HFFc6 (cell line): ENCODE results near the gene KRTAP5-9. TPM values are rescaled to one million over a fixed set of nuclear protein-coding genes. Genes with fewer than 3 reads are reported as not detected.
"Not testable (repeated sequence)": the region's sequence is repeated elsewhere in the genome, so short reads cannot be mapped to it uniquely, and the experiment has no call there.

Experiments used
- DNase-seq: peaks from one replicate; pipeline ENCODE4 v3.0.0-alpha.2; 2018
- H3K27ac Mint-ChIP-seq: 2 replicates; pipeline ENCODE4 v1.8.0; 2020; ENCODE audit warnings: mild to moderate bottlenecking, mixed read lengths
- H3K27me3 Mint-ChIP-seq: 2 replicates; pipeline ENCODE4 v1.8.0; 2021; ENCODE audit warnings: mild to moderate bottlenecking, moderate library complexity, mixed read lengths; ENCODE audit not compliant: insufficient read depth
- H3K36me3 Mint-ChIP-seq: 2 replicates; pipeline ENCODE4 v1.8.0; 2021; ENCODE audit warnings: low read depth, mixed read lengths
- H3K4me1 Mint-ChIP-seq: 2 replicates; pipeline ENCODE4 v1.8.0; 2020; ENCODE audit warnings: low read depth, mixed read lengths
- H3K4me3 Mint-ChIP-seq: 2 replicates; pipeline ENCODE4 v1.8.0; 2020; ENCODE audit warnings: mild to moderate bottlenecking, moderate library complexity, mixed read lengths
- H3K9me3 Mint-ChIP-seq: 2 replicates; pipeline ENCODE4 v1.8.0; 2020; ENCODE audit warnings: mild to moderate bottlenecking, mixed read lengths
- CTCF ChIP-seq: fragments of 200-600 bp; sonication (generic); IDR thresholded peaks from 2 replicates; pipeline ENCODE4 v1.5.0; 2021; ENCODE audit warnings: antibody characterized with exemption, mild to moderate bottlenecking
- total RNA-seq, 6 experiments: library from RNA; stranded (reverse); fragmentation: NEBNext Ultra II Directional; extraction: Animal tissue kit (Norgen Biotek cat#: 25700); gene quantifications; 2 replicates in 1 of 6; 3 replicates in 5 of 6; pipeline ENCODE4 v1.2.3, GENCODE V29; 2021

The KRTAP5-9 gene
- total RNA-seq, 6 experiments from 2014 or later: 0.26 TPM; not detected in 5

- Mint-ChIP-seq H3K4me3 (no peak overlapping the region), H3K4me1 (no peaks in the 10 kb centered on the region), H3K9me3 (no peaks in the 10 kb centered on the region), H3K27ac (no peak overlapping the region), H3K36me3 (no peaks in the 10 kb centered on the region), H3K27me3 (peaks cover 10% of the 10 kb centered on the region)
- no peak for TF ChIP-seq CTCF
- DNase-seq: no peak
These were observed 20.5 kb upstream of the KRTAP5-9 start for GRCh38 chr11:71527576-71528210.

- Mint-ChIP-seq H3K4me3 (no peak overlapping the region), H3K36me3 (no peaks in the 10 kb centered on the region), H3K27ac (no peak overlapping the region), H3K4me1 (no peaks in the 10 kb centered on the region), H3K9me3 (no peaks in the 10 kb centered on the region), H3K27me3 (peaks cover 8% of the 10 kb centered on the region)
- TF ChIP-seq CTCF: no peak
- DNase-seq: no peak
These were observed 17.6 kb upstream of the KRTAP5-9 start for GRCh38 chr11:71530602-71531001.

GRCh38 chr11:71532036-71532610, 16.1 kb upstream of the KRTAP5-9 start:
- no peak for TF ChIP-seq CTCF
- Mint-ChIP-seq H3K4me1 (no peaks in the 10 kb centered on the region), H3K27ac (no peak overlapping the region), H3K4me3 (no peak overlapping the region), H3K36me3 (no peaks in the 10 kb centered on the region), H3K27me3 (peaks cover 16% of the 10 kb centered on the region), H3K9me3 (no peaks in the 10 kb centered on the region)
- no peak for DNase-seq

GRCh38 chr11:71534711-71535608, 13.3 kb upstream of the KRTAP5-9 start:
- H3K9me3 Mint-ChIP-seq, H3K27ac Mint-ChIP-seq, DNase-seq, H3K36me3 Mint-ChIP-seq, H3K4me3 Mint-ChIP-seq, H3K4me1 Mint-ChIP-seq: not testable (repeated sequence)
- H3K27me3 Mint-ChIP-seq: peaks cover 16% of the 10 kb centered on the region

- Mint-ChIP-seq H3K9me3 (no peaks in the 10 kb centered on the region), H3K36me3 (no peaks in the 10 kb centered on the region)
These were observed 12.4 kb upstream of the KRTAP5-9 start for GRCh38 chr11:71535825-71536224.

More at GRCh38 chr11:71535825-71536224, 12.4 kb upstream of the KRTAP5-9 start:
- no peak for TF ChIP-seq CTCF
- Mint-ChIP-seq H3K4me3 (no peak overlapping the region), H3K27me3 (peaks cover 21% of the 10 kb centered on the region), H3K4me1 (no peaks in the 10 kb centered on the region), H3K27ac (no peak overlapping the region)
- DNase-seq: no peak
